Measurements from ENCODE around the gene LTBP3.
A peak's percentile ranks its signal among the peaks of the same experiment; 100 is the strongest.

Gene LTBP3

GRCh38 chr11:65491614-65492386 is 66.4 kb downstream of the LTBP3 start (continued):
- no peak for TF ChIP-seq TSHZ1 (tag by site-specific recombination; IDR thresholded peaks at IDR 0.05; ENCODE audit: borderline replicate concordance)
- TF ChIP-seq ZNF416 (tag by site-specific recombination; IDR thresholded peaks at IDR 0.05): no peak
- no peak for TF ChIP-seq GLI2 (tag by site-specific recombination; IDR thresholded peaks at IDR 0.05; ENCODE audit: borderline replicate concordance, low read depth)
- TF ChIP-seq ZNF157 (tag by site-specific recombination; IDR thresholded peaks at IDR 0.05): no peak
- no peak for TF ChIP-seq YY1 (tag by site-specific recombination; IDR thresholded peaks at IDR 0.05)
- TF ChIP-seq YY2 (tag by site-specific recombination; IDR thresholded peaks at IDR 0.05): peak; percentile 68; the same call in 1 of the 2 replicates
- TF ChIP-seq ZNF548 (tag by site-specific recombination; IDR thresholded peaks at IDR 0.05): no peak
- TF ChIP-seq ZNF214 (tag by site-specific recombination; IDR thresholded peaks at IDR 0.05; ENCODE audit: borderline replicate concordance): no peak
- TF ChIP-seq ZNF155 (tag by site-specific recombination; IDR thresholded peaks at IDR 0.05): no peak
- TF ChIP-seq ZNF354C (tag by site-specific recombination; IDR thresholded peaks at IDR 0.05; ENCODE audit: borderline replicate concordance, low read depth): no peak
- peak; percentile 51 for TF ChIP-seq BCL11A (tag by site-specific recombination; IDR thresholded peaks at IDR 0.05; ENCODE audit: low read depth)
- TF ChIP-seq ZNF596 (tag by site-specific recombination; IDR thresholded peaks at IDR 0.05): no peak
- TF ChIP-seq MZF1 (tag by site-specific recombination; IDR thresholded peaks at IDR 0.05; ENCODE audit: borderline replicate concordance): no peak
- peak; percentile 55; the same call in 1 of the 2 replicates for TF ChIP-seq ZNF366 (tag by site-specific recombination; conservative IDR thresholded peaks at IDR 0.05)
- no peak for TF ChIP-seq TRIM28 (IDR thresholded peaks at IDR 0.05; ENCODE audit: borderline replicate concordance, low read length)
- TF ChIP-seq ZSCAN18 (tag by site-specific recombination; IDR thresholded peaks at IDR 0.05): no peak
- TF ChIP-seq ZNF133 (tag by site-specific recombination; IDR thresholded peaks at IDR 0.05): no peak
- TF ChIP-seq ZBTB11 (tag by site-specific recombination; conservative IDR thresholded peaks at IDR 0.05; ENCODE audit: low read depth): no peak; the same call in 1 of the 2 replicates
- TF ChIP-seq ZNF280D (tag by site-specific recombination; IDR thresholded peaks at IDR 0.05): no peak
- peak; percentile 51 for TF ChIP-seq FEZF1 (tag by site-specific recombination; IDR thresholded peaks at IDR 0.05)
- TF ChIP-seq BCL6B (tag by site-specific recombination; IDR thresholded peaks at IDR 0.05): no peak

Data from HEK293 (cell line).